GM23338 (cell line): ENCODE results near the gene KRTAP5-6. TPM values are rescaled to one million over a fixed set of nuclear protein-coding genes. Genes with fewer than 3 reads are reported as not detected.

Experiments
- ATAC-seq: fragments of 200-7000 bp; cut with Tn5 transposase; 3 replicates; pipeline ENCODE4 v1.9.1; 2020
- DNase-seq: peaks from one replicate; pipeline ENCODE4 v3.0.0-alpha.2; 2015; ENCODE audit warnings: low spot score
- H2AFZ ChIP-seq: fragments of 200-600 bp; sonication (generic); 2 replicates; pipeline ENCODE4 v1.8.0; 2016; ENCODE audit warnings: antibody characterized with exemption, mild to moderate bottlenecking, moderate library complexity
- H3F3A ChIP-seq: fragments of 200-600 bp; sonication (generic); replicated peaks from 2 replicates; pipeline ENCODE4 v1.8.0; 2017; ENCODE audit warnings: antibody characterized with exemption, mixed run types, low read depth
- H3K27ac ChIP-seq: fragments of 200-600 bp; sonication (generic); 2 replicates; pipeline ENCODE4 v1.6.1; 2016; ENCODE audit warnings: low read depth
- H3K27me3 ChIP-seq: fragments of 200-600 bp; sonication (generic); 2 replicates; pipeline ENCODE4 v1.8.0; 2016; ENCODE audit warnings: mild to moderate bottlenecking, mixed run types, moderate library complexity; ENCODE audit not compliant: insufficient read depth
- H3K36me3 ChIP-seq: fragments of 200-600 bp; sonication (generic); 2 replicates; pipeline ENCODE4 v1.8.0; 2016; ENCODE audit warnings: mild to moderate bottlenecking; ENCODE audit not compliant: insufficient read depth
- H3K4me1 ChIP-seq: fragments of 200-600 bp; sonication (generic); 2 replicates; pipeline ENCODE4 v1.8.0; 2016; ENCODE audit warnings: mild to moderate bottlenecking, moderate library complexity; ENCODE audit not compliant: insufficient read depth
- H3K4me2 ChIP-seq: fragments of 200-600 bp; sonication (generic); 2 replicates; pipeline ENCODE4 v1.7.1; 2017; ENCODE audit warnings: mixed run types
- H3K4me3 ChIP-seq: fragments of 200-600 bp; sonication (generic); 2 replicates; pipeline ENCODE4 v1.6.1; 2016; ENCODE audit warnings: mixed run types
- H3K79me2 ChIP-seq: fragments of 200-600 bp; sonication (generic); replicated peaks from 2 replicates; pipeline ENCODE4 v1.8.0; 2017; ENCODE audit warnings: mild to moderate bottlenecking; ENCODE audit not compliant: insufficient read depth
- H3K9me2 ChIP-seq: fragments of 200-600 bp; sonication (generic); 2 replicates; pipeline ENCODE4 v1.8.0; 2017; ENCODE audit not compliant: insufficient read depth
- H4K20me1 ChIP-seq: fragments of 200-600 bp; sonication (generic); replicated peaks from 2 replicates; pipeline ENCODE4 v1.8.0; 2017; ENCODE audit warnings: mild to moderate bottlenecking; ENCODE audit not compliant: insufficient read depth
- H3K27ac Mint-ChIP-seq: 2 replicates; pipeline ENCODE4 v1.8.0; 2020; ENCODE audit warnings: inconsistent platforms, mild to moderate bottlenecking, moderate library complexity, mixed read lengths
- H3K27me3 Mint-ChIP-seq: 3 replicates; pipeline ENCODE4 v1.8.0; 2022; ENCODE audit warnings: low read depth, mild to moderate bottlenecking, moderate library complexity, mixed read lengths, inconsistent platforms; ENCODE audit not compliant: insufficient read depth, poor library complexity
- H3K36me3 Mint-ChIP-seq: 3 replicates; pipeline ENCODE4 v1.8.0; 2021; ENCODE audit warnings: low read depth, mild to moderate bottlenecking, inconsistent platforms, moderate library complexity, mixed read lengths
- H3K4me1 Mint-ChIP-seq: 3 replicates; pipeline ENCODE4 v1.8.0; 2020; ENCODE audit warnings: mild to moderate bottlenecking, inconsistent platforms, mixed read lengths
- H3K4me3 Mint-ChIP-seq: 3 replicates; pipeline ENCODE4 v1.8.0; 2021; ENCODE audit warnings: moderate library complexity, mild to moderate bottlenecking, inconsistent platforms, mixed read lengths
- H3K9me3 Mint-ChIP-seq: 3 replicates; pipeline ENCODE4 v1.8.0; 2020; ENCODE audit warnings: moderate library complexity, mild to moderate bottlenecking, inconsistent platforms, mixed read lengths
- CREB1 ChIP-seq: fragments of 250-450 bp; sonication (Bioruptor Pico); IDR thresholded peaks from 2 replicates; pipeline ENCODE4 v1.5.0; 2020; ENCODE audit warnings: low read depth, mild to moderate bottlenecking, moderate library complexity
- CTCF ChIP-seq, 2 experiments: fragments of 200-600 bp in 1 of 2; sonication (generic) in 1 of 2; conservative IDR thresholded peaks; 2 replicates each; pipeline versions ENCODE4 v1.5.1 to v1.6.1; 2016 to 2017; ENCODE audit warnings: antibody characterized with exemption in 2 of 2, low read depth in 2 of 2, mild to moderate bottlenecking in 2 of 2, moderate library complexity in 1 of 2
- EZH2phosphoT487 ChIP-seq: fragments of 200-600 bp; sonication (generic); IDR thresholded peaks from one replicate; pipeline ENCODE4 v1.8.1; 2018; ENCODE audit warnings: antibody characterized with exemption; ENCODE audit not compliant: unreplicated experiment
- NANOG ChIP-seq: IDR thresholded peaks from 2 replicates; pipeline ENCODE4 v1.6.1; 2016; ENCODE audit warnings: antibody characterized with exemption, borderline replicate concordance
- POLR2AphosphoS5 ChIP-seq: IDR thresholded peaks from 2 replicates; pipeline ENCODE4 v1.6.1; 2016; ENCODE audit warnings: antibody characterized with exemption, low read depth
- REST ChIP-seq: IDR thresholded peaks from one replicate; pipeline ENCODE4 v1.6.1; 2018; ENCODE audit warnings: antibody characterized with exemption; ENCODE audit not compliant: unreplicated experiment
- STAT1 ChIP-seq: IDR thresholded peaks from one replicate; pipeline ENCODE4 v1.6.1; 2016; ENCODE audit warnings: antibody characterized with exemption; ENCODE audit not compliant: unreplicated experiment
- ZNF114 ChIP-seq: fragments of 250-450 bp; sonication (Bioruptor Pico); IDR thresholded peaks from 2 replicates; pipeline ENCODE4 v1.5.0; 2020; ENCODE audit warnings: mild to moderate bottlenecking, moderate library complexity
- ZNF331 ChIP-seq: fragments of 250-450 bp; sonication (Bioruptor Pico); IDR thresholded peaks from 2 replicates; pipeline ENCODE4 v1.5.0; 2020; ENCODE audit warnings: low read depth, mild to moderate bottlenecking, moderate library complexity
- ZNF462 ChIP-seq: fragments of 250-450 bp; sonication (Bioruptor Pico); IDR thresholded peaks from 2 replicates; pipeline ENCODE4 v1.5.0; 2020; ENCODE audit warnings: mild to moderate bottlenecking, moderate library complexity
- polyA plus RNA-seq: library from polyadenylated mRNA; unstranded; fragments of >200 nt; fragmentation: Nextera tagmentation; extraction: Ambion mirVana; gene quantifications from 2 replicates; pipeline ENCODE4 v1.2.1, GENCODE V29; 2016
- total RNA-seq: library from RNA; depleted of rRNA; stranded (reverse); fragments of >200 nt; shearing (Covaris generic); gene quantifications from 2 replicates; pipeline ENCODE4 v1.2.3, GENCODE V29; 2014

KRTAP5-6 gene
- total and polyA plus RNA-seq, 2 experiments from 2014 or later: not detected

GRCh38 chr11:1703146-1703545, 6.2 kb downstream of the KRTAP5-6 start:
- H3K4me3 ChIP-seq: no peak overlapping the region
- no peaks in the 10 kb centered on the region for H4K20me1 ChIP-seq
- H3K4me1 ChIP-seq: no peaks in the 10 kb centered on the region
- H3K36me3 Mint-ChIP-seq: peaks cover 3% of the 10 kb centered on the region; the same call in 1 of the 3 replicates
- H3K79me2 ChIP-seq: no peaks in the 10 kb centered on the region
- no peaks in the 10 kb centered on the region for H3K27me3 ChIP-seq
- ATAC-seq (no peak), DNase-seq (no peak)
- no peaks in the 10 kb centered on the region for H3F3A ChIP-seq
- no peaks in the 10 kb centered on the region for H3K36me3 ChIP-seq
- peaks cover 24% of the 10 kb centered on the region for H3K9me3 Mint-ChIP-seq
- H3K4me2 ChIP-seq: no peak overlapping the region
- no peak overlapping the region for H3K27ac ChIP-seq
- H2AFZ ChIP-seq: no peak overlapping the region
- H3K4me3 Mint-ChIP-seq: no peak overlapping the region
- H3K4me1 Mint-ChIP-seq: no peaks in the 10 kb centered on the region
- TF ChIP-seq CREB1 (no peak), REST (no peak), CTCF (conservative IDR thresholded peaks at IDR 0.05; ENCODE audit: low read depth in 2 of 2) (no peak), ZNF462 (CRISPR knock-in tag) (no peak), EZH2phosphoT487 (no peak), ZNF331 (CRISPR knock-in tag) (no peak), POLR2AphosphoS5 (no peak), STAT1 (no peak), NANOG (no peak), ZNF114 (CRISPR knock-in tag) (no peak)
- no peaks in the 10 kb centered on the region for H3K9me2 ChIP-seq
- H3K27me3 Mint-ChIP-seq: peaks cover 3% of the 10 kb centered on the region
- no peak overlapping the region for H3K27ac Mint-ChIP-seq
